HG03571 (cell line): ENCODE results near the gene RANBP1.
"Not testable (repeated sequence)": the region's sequence is repeated elsewhere in the genome, so short reads cannot be mapped to it uniquely, and the experiment has no call there.

Source experiments
- ATAC-seq: cut with Tn5 transposase; IDR thresholded peaks from one replicate; pipeline ENCODE4 v1.9.1; 2021; ENCODE audit not compliant: unreplicated experiment

Gene RANBP1

DNA sequence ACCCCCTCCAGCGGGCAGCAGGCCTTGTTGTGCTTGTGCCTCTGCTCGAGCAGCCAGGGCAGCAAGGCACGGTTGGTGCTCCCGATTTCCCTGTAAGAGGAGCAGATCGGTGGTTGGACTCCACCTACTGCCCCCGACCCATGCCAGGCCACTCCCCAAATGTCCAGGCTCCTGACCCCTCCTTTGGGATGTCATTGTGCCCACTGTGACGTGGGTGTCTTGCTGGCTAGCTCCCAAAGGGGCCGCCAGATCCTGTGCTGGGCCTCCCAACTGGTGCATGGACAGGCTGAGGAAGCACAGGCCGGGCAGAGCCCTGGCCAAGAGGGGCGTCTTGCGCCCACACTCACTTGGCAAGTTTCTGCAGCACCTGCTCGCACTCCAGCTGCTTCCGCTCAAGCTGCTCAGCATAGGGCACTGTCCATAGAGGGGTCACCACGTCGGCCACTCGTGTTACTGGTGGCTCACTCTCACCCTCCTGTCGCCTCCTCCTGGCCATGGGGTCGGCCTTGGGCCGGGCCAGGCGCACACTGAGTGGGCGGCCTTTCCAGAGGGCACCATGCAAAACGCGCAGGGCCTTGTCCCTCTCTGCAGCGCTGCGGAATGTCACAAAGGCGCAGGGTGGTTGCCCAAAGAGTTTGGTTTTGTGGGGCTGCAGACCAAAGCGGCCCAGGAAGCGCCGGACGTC is at the start of gene RANBP1:
Gene RANBP1 (plus strand): TSS at position 414 of the 685 bp plus-strand sequence. CDS start 81 bp downstream, at position 495.
- no peak for ATAC-seq

DNA sequence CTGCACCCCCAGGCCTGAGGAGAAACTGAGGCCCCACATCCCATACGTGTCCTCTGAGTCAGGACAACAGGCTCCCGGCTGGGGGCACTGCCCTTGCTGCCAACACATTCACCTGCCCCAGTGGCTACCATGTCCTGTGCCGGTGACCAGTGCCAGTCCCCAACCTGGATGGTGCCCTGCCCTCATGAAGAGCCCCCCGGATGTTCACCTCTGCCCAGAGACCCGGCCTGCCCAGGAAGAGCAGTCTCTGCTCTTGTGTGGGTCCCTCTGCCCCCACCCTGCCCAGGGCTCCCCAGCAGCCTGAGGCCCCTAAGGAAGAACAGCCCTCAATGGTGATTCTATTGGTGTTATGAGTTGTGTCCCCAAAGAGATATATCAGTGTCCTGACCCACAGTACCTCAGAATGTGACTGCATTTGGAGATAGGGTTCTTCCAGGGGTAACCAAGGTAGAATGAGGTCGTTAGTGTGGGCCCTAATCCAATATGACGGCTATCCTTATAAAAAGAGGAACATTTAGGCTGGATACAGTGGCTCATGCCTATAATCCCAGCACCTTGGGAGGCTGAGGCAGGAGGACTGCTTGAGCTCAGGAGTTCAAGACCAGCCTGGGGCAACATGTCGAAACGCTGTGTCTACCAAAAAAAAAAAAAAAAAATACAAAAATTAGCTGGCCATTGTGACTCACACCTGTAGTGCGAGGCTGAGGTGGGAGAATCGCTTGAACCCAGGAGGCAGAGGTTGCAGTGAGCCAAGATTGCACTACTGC is 49.1 kb upstream of the RANBP1 start:
- ATAC-seq = no peak

DNA sequence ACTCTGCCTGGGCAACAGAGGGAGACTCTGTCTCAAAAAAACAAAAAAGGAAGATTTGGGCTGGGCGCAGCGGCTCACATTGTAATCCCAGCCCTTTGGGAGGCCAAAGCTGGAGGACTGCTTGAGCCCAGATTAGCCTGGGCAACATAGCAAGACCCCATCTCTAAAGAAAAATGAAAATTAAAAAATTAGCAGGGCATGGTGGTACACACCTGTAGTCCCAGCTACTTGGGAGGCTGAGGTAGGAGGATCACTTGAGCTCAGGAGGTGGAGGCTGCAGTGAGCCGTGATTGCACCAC is 48.6 kb upstream of the RANBP1 start:
- ATAC-seq = not testable (repeated sequence)

DNA sequence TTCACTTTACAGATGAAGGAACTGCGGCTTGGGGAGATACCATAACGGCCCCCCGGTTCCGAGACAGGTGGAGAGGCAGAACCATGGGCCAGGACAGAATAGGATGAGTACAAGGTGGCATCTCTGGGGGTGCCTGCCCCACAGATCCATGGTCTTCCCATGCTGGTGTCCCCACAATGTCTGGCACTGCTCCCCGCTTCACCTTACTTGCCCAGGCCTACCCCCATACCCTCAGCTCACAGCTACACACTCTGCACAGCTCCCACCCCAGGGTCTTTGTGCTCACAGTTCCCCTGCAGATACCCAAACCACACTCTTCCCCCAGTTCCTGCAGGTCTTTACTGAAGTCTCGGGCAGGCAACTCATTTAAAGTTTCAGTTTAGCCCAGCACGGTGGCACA is 47.3 kb upstream of the RANBP1 start:
- ATAC-seq = no peak

DNA sequence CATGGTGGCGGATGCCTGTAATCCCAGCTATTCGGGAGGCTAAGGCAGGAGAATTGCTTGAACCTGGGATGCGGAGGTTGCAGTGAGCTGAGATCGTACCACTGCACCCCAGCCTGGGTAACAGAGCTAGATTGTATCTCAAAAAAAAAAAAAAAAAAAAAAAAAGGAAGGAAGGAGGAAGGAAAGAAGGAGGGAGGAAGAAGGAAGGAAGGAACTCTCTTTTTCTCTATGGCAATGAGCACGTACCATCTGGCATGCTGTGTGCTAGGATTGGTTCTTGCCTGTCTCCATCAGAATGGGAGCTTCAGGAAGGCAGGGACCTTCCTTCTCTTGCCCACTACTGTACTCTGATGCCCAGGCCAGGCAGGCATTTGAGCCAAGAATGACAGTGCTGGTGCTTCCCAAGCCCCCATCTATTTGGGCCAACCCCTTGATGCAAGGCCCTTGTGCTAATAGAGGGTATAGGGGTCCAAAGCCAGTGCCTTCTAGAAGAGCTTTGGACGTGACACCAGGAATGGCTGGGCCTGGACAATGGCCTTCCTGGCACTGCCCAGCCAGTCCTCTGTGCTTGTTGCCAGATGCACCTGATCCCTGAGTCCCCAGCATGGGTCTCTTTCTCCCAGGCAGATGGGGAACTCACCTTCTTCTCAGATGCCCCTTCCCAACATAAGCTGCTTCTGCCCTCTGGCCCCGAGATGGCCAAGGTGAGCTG is 46.4 kb upstream of the RANBP1 start:
- no peak for ATAC-seq

DNA sequence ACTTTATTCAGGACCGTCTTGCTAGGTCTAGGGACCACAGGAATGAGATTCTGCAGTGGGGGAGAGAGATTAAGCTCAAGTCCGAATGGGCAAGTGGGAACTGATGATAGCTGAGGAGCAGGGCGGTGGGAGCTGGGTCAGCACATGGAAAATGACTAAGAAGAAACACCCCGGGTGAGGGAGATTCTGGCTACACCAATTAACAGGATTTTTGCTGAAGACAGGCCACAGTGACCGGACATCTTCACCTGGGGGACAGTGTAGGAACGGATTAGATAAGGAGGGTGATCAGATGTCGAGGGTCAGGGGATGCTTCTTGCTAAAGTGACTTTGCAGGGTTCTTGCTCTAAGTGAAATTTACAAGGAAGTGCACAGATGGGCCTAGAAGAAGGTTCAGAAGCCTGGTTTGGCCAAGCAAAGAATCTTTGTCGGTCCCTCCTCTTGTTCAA is 44.4 kb upstream of the RANBP1 start:
- no peak for ATAC-seq

DNA sequence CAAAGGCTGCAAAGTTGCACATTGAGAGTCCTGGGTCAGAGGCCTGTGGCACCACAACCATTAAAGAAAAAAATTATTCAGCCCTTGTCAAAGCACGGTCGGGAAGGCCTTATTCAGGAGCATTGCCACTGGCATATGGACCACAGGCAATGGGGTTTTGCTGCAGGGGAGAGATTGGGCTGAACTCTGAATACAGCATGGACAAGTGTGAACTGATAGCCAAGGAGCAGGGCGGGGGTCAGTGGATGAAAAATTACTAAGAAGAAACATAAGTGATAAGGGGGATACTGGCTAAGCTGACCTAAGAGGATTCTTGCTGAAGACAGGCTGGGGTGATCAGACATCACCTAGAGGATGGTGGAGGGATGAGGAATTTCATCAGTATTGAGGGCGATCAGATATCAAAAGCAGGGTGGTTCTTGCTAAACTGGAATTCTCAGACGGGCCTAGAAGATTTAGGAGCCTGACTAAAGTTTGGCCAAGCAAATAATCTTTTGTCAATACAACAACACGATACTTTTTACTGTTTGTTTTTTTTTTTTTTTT is 39.2 kb upstream of the RANBP1 start:
- ATAC-seq = no peak

DNA sequence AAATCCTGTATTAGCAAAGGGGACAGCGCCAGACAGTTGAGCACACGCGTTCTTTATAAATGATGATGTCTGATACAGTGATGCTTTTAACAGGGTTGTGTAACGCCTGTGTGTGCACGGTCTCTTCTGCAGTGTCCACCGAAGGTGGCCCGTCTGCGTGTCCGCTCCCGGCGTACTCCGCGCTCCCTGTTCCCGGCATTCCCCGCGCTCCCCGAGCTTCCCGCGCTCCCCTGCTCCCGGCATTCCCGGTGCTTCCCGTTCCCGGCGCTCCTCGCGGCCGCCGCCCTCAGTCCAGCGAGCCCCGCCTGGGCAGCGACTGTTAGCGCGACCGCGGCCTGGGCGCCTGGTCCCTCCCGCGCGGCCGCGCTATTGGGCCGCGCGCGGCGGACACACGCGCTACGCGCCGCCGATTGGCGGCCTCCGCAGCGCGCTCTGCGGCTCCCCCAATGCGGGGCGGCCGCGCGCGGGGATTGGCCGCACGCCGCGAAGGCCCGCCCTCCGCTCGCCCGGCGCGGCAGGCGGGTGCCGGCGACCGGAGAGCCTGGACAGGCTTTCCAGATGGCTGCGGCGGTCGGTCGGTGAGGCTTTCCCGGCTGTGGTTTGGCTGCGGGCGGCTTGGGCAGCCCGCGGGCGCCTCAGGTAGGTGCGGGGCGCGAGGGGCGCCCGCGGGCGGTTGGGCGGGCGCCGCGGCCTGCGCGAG is 36.0 kb upstream of the RANBP1 start, which contains the start of gene DGCR8:
Gene DGCR8 (plus strand): TSS at position 497 of the 700 bp plus-strand sequence. CDS start 5,723 bp downstream, outside the sequence.
- ATAC-seq = peak; percentile 79

DNA sequence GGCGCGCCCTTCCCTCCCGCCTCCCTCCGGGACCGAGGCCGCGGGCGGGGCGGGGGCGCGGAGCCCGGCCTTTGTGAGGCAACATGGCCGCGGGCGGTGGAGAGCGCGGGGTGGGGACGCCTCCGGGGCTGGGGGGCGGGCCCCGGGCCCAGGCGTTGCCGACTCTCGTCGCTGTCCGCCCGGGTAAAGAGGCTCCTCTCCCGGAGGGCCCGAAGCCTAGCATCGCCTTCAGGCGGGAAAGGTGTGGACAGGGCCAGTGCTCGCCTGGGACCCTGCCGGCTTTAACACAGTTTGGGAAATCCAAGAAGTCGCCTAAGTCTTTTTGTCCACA is 35.5 kb upstream of the RANBP1 start:
- ATAC-seq = peak; percentile 51

DNA sequence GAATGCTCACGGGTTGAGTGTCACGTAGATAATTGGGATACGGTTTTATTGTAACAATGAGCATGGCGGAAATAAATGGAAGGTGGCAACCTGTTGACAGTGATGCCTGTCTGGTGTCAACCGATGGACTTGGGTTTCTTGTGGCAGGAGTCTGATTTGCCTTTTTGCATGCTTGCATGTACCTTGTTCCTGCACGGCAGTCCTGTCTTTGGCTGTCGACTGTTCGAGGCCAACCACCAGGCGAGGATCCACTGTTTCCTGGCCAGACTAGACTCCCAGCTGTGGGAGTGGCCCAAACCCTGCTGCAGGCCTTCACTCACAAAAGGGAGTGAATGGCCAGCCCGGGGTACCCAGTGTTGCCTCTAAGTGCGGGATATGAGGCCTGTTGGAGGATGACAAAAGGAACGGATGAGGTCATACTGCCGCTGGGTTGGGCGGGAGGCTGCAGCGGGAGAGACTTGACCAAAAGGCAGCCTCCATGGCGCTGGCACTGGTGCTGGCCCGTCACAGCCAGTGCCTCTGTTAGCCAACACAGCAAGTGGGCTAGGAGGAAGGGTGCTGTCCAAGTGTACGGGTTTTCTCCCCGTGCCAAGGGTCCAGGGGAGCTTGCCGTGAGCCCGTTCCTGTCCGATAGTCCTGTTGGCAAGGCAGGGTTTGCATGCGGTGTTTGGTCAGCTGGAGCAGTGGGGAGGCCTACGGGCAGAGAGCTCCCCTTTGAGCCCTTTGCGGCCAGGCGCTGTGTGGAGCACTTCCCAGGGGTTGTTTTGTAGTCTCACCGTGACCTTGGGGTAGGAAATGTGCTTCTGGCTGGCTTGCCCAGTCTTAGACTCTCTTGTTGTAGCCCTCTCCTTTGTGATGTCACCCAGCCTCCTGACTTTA is 34.9 kb upstream of the RANBP1 start:
- no peak for ATAC-seq

DNA sequence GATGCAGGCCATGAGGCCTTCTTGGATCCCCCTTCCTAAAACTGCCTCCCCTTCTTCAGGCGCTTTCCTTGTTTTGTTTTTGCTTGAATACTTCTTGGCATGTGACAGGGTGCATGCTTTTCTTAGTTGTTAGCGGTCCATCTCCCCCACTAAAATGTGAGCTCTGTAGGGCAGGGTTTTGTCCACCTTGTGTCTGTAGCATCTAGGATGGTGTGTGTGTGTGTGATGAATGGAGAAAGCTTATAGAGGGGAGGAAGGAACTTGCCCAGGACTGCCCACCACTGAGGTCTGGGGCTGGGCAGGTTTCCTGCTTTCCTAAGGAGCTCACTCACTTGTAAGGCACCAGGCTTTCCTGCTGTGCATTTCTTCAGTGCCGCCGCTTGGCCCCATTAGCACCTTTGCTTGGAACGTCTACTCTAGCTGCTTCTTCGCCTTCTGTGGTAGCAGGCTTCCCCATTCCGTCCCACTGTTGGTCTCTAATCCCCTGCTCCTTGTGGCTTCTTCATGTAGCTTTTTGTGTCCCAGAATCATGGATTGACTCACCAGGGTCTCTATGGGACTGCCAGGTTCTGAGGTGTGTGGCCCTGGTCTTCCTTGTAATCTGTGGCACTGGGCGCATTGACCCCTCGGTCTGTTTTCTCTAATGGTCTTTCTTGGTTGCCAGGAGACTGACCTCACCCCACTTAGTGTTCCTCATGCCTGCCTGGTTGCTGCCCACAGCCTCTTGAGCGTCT is 32.6 kb upstream of the RANBP1 start:
- ATAC-seq = no peak

DNA sequence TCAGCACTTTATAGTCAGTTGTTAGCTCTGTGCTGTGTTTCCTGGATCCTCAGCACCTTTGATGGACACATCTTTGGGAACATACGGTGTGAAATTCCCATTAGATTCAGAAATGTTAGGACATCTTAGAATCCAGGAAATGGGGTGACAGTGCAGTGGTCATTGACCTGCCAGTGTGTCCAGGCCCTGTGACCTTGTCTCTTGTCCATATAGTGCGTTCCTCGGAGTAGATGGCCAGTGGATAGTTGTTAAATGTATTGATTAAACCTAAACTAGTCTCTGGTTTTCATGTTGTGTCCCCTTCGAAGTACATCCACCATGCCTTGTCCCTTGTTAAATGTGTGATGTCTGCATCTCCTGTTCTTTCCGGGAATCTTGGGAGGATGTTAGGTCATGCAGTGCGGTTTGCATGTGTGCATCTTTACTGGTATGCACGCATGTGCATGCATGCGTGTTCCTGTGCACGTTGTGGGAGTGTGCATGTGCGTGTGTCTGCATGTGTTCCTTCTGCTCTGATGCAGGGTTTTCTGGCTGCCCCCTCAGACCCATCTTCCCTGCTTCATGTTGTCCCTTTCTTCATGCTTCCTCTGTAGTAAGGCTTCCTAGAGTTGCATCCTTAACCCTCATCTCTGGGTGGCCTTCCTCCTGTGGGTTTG is 31.9 kb upstream of the RANBP1 start:
- no peak for ATAC-seq

DNA sequence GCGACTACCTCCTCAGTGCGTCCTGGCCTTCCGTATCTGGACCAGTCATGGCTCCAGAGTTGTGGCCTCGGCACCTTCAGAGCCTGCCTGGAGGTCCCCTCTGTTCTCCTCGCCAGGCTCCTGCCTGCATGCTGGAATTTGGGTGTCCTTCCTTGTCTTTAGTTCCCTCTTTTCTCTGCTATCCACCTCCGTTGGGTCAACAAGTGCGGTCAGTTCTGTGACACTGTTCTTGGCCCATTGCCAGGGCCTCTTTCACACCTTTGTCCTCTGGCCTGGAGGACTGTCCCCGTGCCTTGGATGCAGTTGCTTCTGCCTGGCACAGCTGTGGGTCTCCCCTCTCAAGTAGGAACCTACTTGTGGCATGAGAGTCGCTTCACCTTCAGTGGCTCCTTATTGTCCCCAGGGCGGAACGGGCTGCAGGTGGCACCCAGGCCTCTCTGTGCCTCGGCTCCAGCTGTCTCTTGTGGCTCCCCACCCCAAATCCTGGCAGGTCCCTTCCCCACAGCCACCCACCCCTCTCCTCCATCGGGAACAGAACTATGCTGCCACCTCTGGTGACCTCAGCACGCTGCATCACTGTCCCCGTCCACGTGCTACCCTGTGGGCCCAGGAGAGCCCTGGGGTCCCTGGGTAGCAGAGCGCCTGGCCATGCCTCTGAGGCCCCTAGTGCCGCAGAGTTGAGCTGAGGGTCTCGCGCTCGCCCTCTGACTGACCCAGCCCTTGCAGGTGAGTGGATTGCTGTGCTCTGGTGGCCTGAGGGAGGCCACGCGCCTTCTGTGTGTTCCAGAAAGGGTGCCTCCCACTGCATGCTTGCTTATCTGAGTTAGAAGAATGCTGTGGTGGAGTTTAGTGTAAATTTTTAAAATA is 31.1 kb upstream of the RANBP1 start:
- no peak for ATAC-seq

DNA sequence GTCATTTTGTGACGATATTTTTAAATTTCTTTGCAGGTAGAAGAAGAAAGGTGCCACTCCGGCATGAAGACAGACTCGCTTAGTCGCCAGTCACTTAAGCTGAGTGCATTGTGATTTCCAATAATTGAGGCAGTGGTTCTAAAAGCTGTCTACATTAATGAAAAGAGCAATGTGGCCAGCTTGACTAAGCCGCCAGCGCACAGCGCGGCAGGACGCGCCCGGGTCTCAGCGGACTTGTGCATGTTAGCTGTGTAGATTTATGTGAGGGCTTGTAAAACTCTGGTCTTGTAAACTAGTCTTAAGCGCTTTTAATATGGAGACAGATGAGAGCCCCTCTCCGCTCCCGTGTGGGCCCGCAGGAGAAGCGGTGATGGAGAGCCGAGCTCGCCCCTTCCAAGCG is 30.3 kb upstream of the RANBP1 start:
- no peak for ATAC-seq

DNA sequence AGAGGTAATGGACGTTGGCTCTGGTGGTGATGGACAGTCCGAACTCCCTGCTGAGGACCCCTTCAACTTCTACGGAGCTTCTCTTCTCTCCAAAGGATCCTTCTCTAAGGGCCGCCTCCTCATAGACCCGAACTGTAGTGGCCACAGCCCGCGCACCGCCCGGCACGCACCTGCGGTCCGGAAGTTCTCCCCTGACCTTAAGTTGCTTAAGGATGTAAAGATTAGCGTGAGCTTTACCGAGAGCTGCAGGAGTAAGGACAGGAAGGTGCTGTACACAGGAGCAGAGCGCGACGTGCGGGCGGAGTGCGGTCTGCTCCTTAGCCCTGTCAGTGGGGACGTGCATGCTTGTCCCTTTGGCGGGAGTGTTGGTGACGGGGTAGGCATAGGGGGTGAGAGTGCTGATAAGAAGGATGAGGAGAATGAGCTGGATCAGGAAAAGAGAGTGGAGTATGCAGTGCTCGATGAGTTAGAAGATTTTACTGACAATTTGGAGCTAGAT is 29.8 kb upstream of the RANBP1 start:
- no peak for ATAC-seq

DNA sequence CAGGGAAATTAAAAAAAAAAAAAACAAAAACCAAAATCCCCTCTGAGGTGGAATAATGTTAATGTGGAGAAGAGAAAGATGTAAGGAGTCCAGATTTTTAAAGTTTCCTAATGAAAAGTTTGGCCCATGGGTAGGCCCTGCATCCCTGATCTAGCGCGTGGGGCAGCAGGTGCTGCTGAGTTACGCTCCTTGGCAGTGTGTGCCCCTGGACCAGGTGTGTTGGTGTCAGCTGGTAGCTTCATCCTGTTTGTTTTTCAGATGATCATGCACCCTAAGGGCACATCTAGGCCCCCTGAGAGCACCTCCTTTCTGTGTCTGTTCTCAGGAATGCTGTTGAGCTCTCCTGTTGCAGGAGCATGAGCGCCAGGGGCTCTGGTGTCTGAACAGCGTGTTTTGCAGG is 29.1 kb upstream of the RANBP1 start:
- no peak for ATAC-seq

DNA sequence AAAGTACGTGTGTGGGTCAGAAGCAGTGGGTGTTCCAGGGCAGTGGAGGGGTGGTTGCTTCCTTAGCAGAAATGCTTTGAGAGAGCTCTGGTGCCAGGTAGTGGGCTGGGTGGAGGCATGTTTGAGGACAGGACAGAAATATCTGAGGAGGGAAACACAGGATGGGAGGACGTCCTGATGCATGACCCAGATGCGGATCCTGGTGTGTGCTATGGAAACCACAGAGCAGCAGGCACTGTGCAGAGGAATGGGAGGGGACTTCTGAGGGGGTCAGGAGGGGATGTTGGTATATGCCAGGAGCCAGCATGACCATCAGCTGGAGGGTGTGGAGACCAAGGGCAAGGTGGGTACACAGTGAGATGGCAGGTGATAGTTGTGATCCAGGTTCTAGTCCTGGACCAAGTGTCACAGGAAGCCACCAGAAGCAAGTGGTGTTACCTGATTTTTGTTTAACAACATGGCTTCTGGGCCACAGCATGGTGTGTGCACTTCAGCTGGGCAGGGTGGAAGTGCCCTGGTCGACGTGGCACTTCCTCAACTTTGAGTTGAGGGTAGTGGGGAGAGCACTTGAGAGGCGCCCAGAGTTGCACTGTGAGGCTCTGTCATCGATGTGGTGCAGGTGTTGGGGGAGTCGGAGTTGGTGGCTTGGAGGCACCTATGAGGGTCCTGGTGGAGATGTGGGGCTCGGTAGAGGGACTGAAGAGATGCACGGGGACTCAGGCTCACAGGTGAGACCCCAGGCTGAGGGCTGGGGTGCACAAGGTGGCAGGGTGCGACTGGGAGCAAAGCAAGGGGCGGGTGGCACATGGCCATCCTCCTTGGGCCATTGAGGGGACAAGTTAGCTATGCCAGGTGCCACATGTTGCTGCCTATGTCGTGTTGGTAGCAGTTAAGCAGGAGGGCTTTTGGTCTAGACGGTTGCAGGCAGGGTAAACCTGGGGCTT is 28.3 kb upstream of the RANBP1 start:
- ATAC-seq = no peak
